EL (cell line): ENCODE data around the gene CCDC9B.
A peak's percentile ranks its signal among the peaks of the same experiment; 100 is the strongest.

ENCODE experiments used
- DNase-seq: peaks from one replicate; pipeline ENCODE4 v3.0.0-alpha.2; 2016

Gene CCDC9B

DNA sequence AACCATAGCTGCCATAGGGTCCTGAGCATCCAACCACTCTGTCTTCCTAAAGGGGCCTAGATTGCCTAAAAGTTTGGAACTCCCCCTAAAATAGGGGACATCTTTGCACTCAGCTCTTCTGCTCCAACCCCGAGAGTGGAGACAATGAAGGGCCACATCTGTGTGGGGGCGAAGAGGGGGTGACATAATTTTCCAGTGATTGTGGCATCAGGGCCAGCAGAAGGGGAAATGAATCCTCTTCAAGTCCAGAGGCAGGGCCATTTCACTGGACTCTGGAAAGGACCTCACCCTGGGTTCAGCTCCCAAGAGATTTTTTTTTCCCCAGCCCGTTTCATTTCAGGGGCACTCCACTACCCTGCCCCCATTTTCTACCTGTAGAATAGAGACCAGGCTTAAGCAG is 53.2 kb downstream of the CCDC9B start:
- no peak for DNase-seq

DNA sequence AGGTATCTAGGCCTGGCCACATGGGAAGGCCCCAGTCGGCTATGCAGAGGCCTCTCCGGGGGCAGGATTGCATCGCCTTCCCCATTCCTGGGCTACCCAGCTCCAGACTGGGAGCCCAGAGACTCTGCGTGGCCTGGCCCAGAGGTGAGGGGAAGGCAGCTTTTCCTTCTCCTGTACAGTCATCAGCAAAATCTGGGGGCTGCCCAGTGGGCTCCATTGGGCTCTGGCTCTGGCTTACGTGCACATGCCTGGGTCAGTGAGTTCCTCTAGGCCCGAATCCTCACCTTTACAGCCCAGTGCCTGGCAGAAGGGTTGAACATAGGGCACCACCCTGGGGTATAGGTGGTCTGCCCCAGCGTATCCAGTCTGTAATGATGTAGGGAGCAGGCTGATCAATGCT is 53.9 kb downstream of the CCDC9B start:
- no peak for DNase-seq

DNA sequence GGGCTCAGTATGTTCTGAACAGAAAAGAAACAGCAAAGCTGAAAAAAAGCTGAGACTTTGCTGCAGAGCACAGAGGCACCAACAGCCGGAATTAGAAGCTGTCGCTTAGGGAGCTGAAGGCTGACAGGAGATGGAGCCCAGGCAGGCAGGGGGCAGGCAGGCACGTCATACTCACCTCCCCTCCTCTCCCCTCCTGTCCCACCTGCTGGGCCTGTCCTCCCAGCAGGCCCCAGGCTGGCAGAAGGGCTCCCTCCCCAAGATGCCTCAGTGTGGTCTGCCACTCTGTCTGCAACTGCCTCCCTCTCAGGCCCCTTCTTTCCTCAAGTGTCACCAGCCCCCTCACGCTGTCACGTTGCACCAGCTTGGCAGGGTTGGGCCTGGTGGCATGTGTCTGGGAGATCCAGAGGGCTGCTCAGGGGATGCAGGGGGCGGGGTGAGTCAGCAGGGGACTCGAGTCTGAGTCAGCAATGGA is 54.6 kb downstream of the CCDC9B start:
- DNase-seq = no peak

DNA sequence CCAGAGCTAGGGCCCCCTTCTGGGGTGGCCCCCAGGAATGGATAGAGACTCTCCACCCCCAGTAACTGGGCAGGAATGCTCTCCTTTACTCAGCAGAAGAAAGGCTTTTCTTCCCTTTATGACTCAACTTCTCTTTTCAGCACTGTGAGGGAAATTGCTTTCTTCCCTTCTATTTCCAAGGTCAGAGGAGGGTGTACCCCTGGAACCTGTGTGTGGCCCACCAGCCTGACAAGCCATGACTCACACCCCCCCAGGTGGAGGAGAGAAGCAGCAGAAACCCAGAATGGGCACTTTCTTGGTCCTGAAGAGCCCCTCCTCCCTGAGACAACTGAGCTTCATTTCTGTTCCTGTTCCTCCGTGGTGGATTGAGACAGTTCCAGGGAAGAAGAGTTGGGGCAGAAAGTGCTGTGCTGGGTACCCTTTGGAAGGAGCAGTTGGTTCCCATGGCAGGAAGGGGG is 55.2 kb downstream of the CCDC9B start:
- no peak for DNase-seq

DNA sequence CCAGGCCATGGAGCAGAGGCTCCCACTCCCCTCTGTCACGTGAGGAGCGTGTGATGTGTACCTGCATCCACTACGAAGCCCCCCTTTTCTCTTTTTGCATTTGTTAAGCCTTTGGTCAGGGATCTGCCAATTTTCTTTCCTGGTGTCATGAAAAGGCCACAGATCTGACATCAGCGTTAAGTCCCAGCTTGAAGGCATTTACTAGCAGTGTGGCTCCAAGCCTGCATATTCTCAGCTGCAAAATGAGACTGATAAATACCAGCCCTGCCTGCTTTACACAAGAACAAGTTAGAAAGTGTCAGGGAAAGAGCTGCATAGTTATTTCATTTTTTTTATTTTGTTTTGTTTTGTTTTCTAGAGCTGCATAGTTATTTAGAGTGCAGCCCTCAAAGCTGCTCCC is 55.6 kb downstream of the CCDC9B start:
- no peak for DNase-seq

DNA sequence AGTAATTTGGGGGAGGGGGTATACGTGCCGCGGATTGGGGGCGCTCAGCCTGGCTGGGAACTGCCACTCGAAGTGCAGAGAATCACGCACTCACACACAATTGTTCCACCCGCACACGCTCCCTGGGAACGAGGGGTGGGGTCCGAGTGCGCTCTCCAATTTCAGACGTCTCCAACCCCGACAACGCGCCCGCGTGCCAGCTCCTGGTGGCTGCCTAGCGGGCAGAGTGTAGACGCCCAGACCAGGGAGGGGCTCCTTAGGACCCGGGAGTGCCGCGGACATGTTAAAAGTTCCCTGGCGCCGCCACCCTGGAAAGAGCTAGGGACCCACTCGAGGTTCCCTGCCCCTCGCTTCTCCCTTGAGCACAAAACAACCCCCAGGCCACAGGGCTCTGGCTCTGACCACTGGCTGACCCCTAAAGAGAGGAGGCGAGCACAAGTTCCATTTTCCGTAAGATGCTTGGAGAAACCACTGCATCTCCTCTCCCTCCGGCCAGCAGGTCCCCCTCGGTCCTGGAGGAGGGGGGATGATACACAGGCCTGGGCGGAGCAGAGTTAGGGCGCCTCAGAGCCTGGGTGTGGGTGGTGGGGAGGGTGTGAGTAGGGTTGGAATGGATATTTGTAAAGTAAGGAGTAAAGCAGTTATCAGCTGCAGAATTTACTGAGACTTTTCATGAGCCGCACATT is 57.0 kb downstream of the CCDC9B start:
- no peak for DNase-seq

DNA sequence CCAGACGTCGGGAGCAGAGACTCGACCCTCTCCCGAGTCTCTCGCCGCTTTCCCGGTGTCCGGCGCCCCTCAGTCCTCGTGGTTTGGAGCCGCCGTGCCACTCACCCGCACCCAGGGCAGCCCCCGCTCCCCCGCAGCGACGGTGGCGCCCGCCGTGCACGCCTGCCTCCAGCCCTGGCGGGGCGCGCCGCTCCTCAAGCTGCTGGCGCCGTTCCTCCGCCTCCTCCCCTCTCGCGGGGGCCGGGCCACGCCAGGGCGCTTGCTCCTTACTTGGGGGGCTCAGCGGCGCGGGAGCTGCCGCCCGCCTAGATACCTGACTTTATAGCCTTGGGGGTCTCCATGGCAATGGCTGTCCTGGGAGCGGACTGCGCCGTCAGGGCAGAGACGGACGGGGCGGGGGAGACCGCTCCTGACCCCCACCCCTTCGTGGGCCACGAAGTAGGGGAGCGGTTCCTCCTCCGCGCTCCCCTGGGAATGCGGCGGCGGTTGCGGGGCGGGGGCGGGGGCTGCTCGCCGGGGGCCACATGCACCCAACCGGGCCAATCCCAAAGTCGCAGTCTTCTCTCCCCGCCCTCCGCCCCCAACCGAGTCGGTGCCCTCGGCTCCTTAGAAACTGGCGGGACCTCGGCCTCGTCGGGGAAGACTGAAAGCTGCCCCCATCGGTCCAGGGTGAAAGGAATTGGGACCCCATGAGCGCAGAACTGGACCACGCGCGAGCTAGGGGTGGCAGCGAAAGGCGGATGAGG is 57.7 kb downstream of the CCDC9B start, which contains the start of gene ANKRD63:
TSS of gene ANKRD63 (minus strand) at position 196 of the 746 bp plus-strand sequence. CDS start 478 bp downstream, outside the sequence.
- peak; percentile 19 for DNase-seq

DNA sequence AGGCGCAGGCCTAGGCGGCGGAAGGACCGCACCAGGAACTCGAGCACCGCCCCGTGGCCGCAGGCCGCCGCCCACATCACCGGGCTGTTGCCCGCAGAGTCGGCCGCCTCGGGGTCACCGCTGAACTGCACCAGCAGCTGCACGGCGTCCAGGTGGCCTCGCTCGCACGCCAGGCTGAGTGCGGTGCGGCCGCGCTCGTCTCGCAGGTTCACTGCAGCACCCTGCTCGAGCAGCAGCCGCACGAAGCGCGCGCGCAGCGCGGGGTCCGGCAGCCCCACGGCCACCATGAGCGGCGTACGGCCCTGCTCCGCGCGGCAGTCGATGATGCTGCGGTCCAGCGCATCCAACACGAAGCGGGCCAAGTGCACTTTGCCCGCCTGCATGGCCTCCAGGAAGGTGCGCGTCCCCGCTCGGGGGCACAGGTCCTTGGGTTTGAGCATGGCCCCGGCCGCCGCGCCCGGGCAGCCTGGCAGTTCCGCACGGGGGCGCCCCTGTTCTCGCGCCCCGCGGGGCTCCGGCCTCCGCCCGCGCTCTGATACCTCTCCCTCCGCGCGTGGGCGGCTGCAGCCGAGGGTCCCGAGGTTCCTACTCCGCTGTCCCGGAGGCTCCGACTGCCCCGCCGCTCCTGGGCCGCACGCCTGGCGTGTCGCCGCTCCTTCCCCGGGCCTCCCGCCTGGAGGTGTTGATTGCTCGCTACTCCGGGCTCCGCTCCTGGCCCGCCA is 58.4 kb downstream of the CCDC9B start:
- DNase-seq = peak; percentile 32

DNA sequence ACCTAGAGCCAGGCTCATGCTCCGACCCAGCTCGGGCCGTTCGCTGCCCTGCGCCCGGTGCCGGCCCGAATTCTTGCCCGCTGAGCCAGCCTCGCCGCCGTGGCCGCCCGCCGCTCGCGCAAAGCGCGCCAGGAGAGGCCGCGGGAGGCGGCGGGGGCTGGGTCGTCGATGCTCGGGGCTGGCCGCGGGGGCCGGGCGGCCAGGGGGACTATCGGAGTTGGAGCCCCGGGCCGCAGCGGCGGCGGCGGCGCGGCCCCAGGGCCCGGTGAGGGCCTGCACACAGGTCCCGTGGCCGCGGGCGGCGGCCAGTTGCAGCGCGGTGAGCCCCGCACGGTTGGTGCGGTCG is 59.0 kb downstream of the CCDC9B start:
- DNase-seq = no peak
